HG02588 (cell line): ENCODE data around the gene CACNA2D4.

Experiments used
- ATAC-seq: cut with Tn5 transposase; IDR thresholded peaks from one replicate; pipeline ENCODE4 v1.9.1; 2021; ENCODE audit warnings: mild to moderate bottlenecking, moderate library complexity; ENCODE audit not compliant: unreplicated experiment

Gene CACNA2D4

DNA sequence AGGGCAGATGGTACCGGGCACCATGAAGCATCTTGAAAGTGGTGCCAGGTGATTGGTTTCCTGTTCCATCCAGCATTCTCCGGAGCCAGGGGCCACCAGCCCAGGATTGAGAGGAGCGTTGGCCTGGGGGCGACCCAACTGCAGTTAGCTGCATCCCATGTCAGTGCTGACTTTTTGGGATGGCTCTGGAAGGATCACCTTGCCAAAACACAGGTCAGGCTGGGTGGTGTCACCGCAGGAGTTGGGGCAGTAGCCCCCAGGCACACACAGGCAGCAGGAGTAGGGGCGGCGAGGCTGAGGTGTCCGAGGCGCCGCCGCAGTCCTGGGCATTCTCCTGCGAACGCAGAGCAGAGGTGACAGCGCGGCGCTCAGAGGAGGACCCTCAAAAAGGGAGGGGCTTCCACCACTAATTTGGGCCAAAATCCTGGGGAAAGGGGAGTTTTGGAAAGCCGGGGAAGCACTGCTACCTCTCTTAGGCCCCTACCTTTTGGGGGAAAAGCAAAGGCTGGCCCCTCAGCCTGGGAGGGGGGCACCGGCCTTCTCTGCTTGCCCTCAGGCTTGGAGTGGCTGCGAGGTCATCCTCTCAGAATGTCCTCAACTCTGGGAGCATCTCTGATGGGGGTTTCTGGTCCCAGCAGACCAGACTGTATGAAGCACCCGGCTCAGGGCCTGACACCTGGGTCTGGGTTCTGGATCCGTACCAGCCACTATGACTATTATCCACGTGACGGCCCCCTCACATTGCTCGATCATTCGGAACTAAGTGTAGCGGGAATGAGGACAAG lies 124.8 kb downstream of the CACNA2D4 start:
- ATAC-seq, result no peak

DNA sequence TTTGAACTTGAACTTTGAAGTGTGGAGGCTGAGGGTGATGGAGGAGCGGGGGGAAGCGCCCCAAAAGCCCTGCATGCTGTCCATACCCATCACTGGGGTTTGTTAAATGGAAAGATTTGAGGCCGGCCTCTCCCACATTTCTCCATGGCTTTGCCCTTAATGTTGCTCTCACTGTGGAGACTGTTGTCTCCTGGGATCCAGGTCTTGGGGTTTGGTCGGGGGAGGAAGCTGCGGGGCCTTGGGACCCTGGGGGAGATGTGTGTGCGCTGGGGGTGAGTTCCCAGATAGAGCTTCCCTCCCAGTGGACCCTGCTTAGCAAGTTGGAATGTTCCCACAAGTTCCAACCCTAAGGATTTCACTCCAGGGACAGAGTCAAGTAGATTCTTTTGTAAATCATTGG lies 126.0 kb downstream of the CACNA2D4 start:
- no peak for ATAC-seq

DNA sequence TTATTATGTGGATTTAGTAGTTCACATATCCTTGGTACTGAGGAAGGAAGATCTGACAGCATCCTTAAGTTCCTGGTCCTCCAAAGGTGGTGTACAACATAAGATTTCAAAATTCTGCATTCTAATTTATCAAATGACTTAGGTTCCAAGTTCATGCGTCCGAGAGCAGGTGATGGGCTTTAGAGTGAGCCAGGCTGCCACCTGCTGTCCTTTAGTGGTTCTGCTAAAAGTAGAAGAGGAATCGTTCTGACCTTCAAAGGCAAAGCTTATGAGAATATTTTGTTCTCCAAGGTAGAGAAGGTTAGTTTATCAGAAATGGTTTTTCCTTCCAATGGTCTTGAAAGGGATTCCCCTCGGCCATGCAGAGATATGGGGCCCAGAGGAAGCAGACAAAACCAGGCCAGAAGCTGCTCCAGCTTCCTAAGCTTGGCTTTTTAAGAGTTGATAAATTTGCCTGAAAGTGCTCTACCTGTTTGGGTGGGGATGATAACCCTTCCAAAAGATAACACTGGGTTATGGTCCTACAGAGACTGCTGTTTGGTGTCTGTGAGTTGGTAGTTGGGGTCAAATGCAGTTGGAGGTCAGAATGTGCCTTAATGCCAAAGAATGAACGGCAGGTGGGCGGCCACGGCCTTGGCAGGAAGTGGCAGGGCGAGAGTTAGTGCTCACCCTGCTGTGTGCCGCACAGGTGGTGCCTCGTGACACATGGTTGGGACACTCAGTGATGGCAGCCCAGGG lies 127.2 kb downstream of the CACNA2D4 start:
- ATAC-seq, result no peak

DNA sequence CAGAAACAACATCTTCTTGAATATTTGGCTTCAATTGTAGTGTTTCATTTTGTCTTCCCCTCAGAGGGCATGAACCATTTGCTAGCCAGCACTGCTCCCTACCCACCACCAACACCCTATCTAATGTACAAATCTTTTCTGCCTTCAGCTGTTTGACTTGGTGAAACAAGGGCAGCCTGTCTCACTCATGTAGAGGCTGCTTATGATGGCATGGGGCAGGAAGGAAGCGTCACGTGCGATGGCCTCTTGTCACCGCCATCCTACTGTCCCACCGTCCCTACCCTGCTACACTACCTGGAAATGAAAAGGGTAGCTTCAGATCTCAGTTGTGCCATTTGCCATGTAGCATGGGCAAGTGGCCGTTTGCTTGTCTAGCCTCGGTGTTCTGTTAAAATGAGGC lies 128.0 kb downstream of the CACNA2D4 start:
- ATAC-seq, result no peak

DNA sequence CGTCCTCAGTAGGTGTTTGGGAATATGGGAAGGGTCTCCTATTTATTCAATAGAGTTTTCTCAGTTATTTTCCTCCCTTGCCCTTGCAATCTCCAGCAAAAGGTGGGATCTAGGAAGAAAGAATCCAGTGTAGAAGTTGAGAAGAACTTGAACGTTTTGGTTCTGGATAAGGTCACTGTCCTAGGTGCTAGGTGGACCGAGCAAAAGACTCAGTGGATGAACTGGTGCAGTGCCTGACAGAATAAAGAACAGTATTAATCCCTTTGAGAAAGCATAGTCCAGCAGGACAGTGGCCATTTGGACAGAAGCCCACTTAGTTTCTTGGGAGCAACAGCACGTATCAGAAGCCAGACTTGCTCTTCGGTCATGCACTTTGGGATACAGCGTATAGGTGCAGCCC lies 130.7 kb downstream of the CACNA2D4 start:
- ATAC-seq, result no peak

DNA sequence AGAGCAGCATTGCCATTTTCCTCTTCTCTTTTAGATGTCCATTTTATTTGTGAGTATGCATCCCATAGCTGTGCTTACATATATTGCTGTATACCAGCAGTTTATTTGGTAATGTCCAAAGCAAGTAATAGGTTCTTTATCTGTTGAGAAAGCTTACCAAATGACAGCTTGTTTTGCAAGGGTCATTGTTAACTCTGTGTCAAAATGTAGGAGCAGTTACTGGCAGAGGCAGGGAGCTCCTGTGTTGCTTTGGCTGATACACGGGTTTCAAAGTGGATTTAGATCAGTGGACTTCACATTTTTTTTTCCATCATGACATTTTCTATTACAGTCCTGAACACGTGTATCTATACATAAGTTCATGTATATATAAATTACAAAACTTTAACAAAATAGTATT lies 136.2 kb downstream of the CACNA2D4 start:
- no peak for ATAC-seq

DNA sequence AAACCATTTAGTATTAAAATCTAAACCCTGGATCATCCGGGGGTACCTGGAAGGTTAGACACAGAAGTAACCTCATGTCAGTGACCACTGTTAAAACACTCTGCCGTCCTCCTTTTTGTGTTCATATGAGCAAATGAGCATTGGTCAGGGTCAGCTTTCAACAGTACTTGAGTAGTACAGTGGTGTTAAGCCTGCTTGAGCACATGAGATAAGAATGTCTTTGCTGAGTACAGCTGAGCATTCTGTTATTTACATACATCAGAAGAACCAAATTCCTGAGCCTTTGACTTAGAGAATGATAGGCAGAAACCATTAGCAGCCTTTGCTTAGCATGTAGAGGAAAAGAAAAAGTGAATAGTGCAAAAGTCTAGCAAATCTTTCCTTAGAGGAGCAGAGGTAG lies 136.7 kb downstream of the CACNA2D4 start:
- ATAC-seq, result no peak

DNA sequence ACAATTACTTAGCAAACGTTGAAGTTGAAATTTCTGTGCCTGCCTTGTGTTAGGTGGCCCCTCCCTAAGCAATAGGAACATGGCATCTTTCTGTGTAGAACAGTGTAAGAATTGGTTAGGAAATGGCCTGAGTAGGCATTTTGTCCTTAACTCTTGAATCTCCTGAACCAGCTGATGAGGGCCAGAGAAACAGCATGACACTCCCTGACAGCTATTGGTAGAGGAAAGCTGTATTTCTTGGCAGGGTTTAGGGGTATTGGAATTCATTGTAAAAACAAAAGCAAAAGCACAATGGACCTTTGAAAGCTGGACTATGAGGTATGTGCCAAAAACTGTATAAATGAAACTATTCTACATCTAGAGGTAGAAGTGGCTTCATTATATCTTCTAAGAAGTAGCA lies 138.7 kb downstream of the CACNA2D4 start:
- no peak for ATAC-seq

DNA sequence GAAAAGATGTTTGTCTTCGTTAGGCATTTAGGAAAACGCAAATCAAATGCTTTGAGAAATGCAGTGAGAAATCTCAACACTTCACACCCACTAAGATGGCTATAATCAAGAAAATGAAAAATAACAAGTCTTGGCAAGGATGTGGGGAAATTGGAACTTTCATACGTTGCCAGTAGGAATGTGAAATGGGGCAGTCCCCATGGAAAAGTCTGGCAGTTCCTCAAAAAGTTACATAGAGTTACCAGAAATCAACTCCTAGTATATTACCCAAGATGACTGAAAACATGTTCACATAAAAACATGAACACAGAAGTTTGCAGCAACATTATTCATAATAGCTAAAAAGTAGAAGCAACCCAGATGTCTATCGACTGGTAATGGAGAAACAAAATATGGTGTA lies 139.5 kb downstream of the CACNA2D4 start:
- no peak for ATAC-seq

DNA sequence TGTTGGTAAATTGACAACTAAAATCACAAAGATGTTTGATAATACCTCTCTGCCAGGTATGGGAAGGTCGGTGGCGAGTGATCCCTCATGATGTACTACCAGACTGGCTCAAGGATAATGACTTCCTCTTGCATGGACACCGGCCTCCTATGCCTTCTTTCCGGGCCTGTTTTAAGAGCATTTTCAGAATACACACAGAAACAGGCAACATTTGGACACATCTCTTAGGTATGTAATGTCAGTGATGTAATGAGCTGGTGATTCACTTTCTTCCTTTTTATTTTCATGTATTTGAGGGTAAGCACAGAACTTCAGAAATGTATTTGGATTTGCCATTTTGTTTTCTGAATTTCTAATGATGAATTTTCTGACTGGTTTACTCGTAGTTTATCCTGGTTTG lies 140.7 kb downstream of the CACNA2D4 start:
- ATAC-seq, result no peak

DNA sequence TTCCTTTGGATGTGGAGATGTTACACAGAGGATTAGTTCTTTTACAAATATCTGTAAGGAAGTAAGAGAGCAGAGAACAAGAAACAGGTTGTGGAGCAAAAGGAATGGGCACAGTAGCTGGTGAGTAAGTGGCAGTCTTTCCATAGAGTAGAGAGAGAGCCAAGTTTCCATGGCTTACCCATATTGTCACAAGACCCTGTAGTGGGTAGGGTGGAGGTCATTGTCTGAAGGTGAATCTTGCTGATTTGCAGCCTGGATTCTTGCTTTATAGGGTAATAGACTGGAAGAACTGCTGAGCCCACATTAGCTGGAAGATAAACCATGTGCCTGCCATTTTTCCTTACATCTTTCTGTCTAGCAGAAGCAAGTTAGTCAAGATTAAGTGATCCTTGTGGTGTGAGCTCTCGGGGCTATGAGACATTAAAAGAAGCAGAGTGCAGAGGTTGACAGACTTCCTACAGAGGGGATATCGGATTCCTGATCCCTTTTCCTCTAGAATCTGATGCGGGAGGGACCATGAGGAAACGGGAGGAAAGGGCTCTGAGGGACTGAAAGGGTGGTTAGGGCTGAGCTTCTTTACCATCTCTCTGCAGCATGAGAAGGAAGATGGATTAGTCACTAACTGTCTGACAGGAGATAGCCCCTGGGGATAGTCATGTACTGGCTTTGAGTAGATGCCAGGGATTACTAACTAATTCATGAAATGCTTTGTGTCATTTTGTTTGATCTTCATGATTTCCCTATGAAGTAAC lies 142.1 kb downstream of the CACNA2D4 start:
- no peak for ATAC-seq

DNA sequence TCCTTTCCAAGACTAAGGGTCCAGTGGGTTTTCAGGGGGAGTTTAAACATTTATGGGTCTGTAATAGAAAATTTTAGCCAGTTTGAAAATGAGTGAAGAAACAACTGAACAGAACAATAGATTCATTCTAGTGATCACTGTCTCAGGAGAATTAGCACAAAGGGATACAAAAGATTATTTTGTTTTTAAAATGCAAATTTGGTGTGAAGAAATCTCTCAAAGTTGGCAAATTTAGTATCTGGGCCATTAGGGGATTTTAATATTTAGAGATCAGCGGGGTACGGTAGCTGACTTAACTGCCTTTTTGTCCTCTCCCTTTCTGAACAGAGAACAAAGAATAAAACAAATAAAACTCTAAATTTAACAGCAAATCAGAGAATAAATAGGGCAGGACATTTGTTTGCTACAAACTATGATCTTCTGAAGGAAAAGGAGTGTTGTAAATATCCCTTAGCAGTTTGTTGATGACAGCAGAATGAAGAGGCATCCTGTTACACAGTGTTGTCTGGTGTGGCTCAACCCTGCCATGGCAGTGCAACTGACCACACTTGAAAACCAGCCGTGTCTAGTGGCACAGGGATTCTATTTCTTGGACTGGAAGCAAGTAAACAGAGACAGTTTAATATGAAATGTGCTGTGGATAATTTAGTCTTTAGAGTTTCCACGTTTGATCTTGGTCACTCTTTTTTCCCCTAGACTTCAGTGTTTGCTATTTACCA lies 144.4 kb downstream of the CACNA2D4 start:
- ATAC-seq, result no peak

DNA sequence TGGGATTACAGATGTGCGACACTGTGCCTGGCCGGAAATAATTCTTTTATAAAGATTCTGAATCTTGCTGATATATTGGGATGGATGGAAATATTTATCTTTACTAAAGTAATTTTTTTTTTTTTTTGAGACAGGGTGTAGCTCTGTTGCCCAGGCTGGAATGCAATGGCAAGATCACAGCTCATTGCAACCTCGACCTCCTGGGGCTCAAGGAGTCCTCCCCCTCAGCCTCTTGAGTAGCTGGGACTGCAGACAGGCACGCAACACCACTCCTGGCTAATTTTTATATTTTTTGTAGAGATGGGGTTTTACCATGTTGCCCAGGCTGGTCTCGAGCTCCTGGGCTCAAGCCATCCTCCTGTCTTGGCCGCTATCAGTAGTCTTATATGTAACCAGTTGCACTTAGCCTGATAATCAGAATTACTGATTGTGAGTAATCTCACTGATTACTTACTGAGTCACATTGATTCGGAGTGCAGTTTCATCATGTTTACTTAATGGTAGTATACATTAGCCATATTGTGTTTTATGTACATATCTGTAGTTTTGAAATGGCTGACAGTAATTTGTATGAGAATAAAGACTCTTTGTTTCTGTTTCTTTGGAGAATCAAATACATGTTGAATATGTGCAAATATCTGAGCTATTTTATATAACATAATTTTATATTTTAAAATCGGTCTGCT lies 148.5 kb downstream of the CACNA2D4 start:
- no peak for ATAC-seq

DNA sequence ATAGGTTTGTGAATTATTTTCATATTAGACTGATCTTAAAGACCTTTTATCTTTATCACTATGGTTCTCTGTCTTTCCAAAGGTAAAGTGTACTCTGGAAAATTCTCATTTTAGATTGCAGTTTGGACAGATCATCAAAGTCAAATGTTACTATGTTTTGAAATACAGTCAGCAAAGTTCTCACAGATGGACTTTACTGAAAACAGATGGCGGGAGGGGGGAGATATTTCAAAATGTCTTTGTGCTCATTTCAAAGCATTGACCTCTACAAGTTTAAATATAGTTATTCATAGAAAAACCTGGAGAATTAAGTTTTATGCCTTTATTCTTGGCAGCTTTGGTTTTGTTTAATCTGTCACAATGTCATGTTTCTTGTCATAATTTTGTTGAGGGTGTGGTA lies 149.8 kb downstream of the CACNA2D4 start:
- ATAC-seq, result no peak

DNA sequence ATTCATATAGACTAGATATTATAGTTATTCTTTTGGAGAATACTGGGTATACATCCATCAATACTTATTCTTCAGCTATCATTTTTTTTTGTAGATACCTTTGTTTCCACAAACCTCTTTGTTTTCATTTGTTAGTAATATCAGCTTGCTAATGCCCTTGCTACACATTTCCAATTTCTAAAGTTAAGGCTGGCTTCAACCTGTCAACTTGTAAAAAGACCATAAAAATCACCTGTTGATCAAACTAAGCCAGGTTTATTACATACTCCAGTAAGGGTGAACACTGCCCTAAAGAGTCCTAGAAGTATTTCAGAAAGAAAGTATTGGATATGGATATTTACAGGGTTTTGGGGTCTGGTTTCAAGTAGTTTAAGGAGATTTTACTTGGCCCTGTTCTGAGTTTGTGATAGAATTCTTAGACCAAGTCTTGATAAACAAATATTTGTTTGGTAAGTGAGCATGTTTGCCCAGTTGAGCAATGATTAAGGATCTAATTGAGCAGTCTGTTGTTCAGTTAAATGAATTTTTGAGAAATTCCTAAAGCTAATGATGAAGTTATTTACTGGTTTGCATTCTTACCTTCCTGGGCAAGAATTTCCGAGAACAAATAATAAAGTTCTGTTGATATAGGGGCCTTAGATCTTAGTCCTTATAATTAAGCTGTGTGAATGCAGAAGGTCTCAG lies 150.9 kb downstream of the CACNA2D4 start:
- no peak for ATAC-seq

DNA sequence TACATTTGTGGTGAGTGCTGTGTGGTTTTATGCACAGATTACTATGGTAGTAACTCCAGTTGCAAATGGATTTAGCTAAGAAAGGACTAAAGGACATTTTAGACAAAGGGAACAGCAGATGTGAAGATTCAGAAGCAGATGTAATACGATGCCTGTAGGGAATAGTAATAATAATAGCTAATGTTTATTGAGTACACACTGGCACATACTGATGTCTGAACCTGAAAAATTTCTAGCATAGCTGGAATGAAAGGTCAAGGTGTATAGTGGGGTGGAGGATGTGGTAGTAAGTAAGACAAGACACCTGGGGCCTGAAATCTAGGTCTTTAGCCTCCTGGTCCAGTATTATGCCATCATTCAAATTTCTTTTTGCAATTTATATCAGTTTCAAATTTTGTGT lies 152.3 kb downstream of the CACNA2D4 start:
- ATAC-seq, result no peak

DNA sequence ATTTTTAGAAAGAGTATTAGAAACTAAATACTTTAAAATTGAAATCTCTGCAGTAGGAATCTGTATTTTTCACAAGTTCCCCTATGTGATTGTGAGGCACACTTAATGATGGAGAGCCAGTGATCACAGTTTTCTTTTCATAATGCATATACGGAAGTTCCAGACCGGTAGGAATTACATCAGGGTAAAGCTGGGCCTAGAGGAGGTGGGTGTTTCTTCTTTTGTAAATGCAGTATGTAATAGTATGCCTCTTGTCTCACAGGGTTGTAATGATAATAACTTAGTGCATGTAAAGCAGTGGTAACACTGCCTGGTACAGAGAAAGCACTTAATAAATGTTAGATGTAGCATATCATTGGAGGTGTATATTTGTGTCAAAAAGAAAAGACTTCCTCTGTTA lies 155.3 kb downstream of the CACNA2D4 start:
- no peak for ATAC-seq

DNA sequence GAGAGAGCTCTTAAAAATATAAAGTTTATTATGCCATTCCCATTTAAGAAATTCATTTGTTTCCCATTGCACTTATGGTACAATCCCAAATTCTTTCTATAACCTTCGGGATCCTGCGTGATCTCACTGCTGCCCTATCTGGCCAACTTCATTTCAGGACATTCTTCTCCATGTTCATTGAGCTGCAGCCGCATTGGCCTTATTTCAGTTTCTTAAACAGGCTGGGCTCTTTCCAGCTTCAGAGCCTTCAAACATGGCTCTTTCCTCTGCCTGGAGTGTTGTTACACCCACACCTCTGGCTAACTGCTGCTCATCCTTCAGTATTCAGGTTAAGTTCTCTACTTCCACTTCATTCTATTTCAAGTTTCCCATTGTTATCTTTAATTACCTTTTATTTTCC lies 156.6 kb downstream of the CACNA2D4 start:
- no peak for ATAC-seq

DNA sequence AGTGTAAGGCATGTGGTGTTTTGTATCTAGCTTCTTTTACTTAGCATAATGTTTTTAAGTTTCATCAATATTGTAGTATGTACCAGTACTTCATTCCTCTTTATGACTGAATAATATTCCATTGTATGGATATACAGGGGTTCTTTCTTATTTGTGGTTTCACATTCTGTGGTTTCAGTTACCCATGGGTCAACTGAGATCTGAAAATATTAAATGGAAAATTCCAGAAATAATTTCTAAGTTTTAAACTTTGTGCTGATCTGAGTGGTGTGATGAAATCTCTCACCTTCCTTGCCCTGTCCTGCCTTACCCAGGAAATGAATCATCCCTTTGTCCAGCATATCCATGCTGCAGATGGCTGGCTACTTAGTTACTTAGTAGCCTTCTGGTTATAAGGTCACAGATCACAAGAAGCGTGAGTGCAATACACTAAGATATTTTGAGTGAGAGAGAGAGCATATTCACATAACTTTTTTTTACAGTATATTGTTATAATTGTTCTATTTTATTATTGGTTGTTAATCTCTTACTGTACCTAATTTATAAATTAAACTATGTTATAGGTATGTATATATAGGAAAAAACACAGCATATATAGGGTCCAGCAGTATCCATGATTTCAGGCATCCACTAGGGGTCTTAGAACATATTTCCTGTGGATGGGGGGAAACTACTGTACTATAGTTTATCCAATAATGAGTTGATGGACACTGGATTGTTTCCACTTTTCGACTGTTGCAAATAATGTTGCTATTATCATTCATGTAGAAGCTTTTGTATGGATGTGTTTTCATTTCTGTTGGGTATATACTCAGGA lies 157.7 kb downstream of the CACNA2D4 start:
- no peak for ATAC-seq
